Chondrocyte (in vitro differentiated cells): ENCODE data around the gene PTPRE. TPM values are rescaled to one million over a fixed set of nuclear protein-coding genes. Genes with fewer than 3 reads are reported as not detected.

Experiments used
- DNase-seq: peaks from one replicate; pipeline ENCODE4 v3.0.0; 2021; ENCODE audit warnings: mixed read lengths, low spot score
- H3K27ac Mint-ChIP-seq: one replicate; pipeline ENCODE4 v1.8.0; 2021; ENCODE audit warnings: mild to moderate bottlenecking, moderate library complexity, mixed read lengths; ENCODE audit not compliant: unreplicated experiment
- H3K27me3 Mint-ChIP-seq: 2 replicates; pipeline ENCODE4 v1.8.0; 2021; ENCODE audit warnings: low read depth, mixed read lengths
- H3K36me3 Mint-ChIP-seq: 2 replicates; pipeline ENCODE4 v1.8.0; 2021; ENCODE audit warnings: low read depth, mixed read lengths
- H3K4me1 Mint-ChIP-seq: 2 replicates; pipeline ENCODE4 v1.8.0; 2021; ENCODE audit warnings: low read depth, mild to moderate bottlenecking, mixed read lengths
- H3K4me3 Mint-ChIP-seq: one replicate; pipeline ENCODE4 v1.8.0; 2021; ENCODE audit warnings: mild to moderate bottlenecking, moderate library complexity, mixed read lengths; ENCODE audit not compliant: unreplicated experiment
- H3K9me3 Mint-ChIP-seq: 2 replicates; pipeline ENCODE4 v1.8.0; 2021; ENCODE audit warnings: low read depth, mixed read lengths
- total RNA-seq: library from RNA; stranded (reverse); gene quantifications from 3 replicates; pipeline ENCODE4 v1.2.1, GENCODE V29; 2021
- TF ChIP-seq, protein P1 (sequence below): fragments of 200-600 bp; sonication (generic); IDR thresholded peaks from 2 replicates; pipeline ENCODE4 v1.5.0; 2021; ENCODE audit warnings: antibody characterized with exemption, mild to moderate bottlenecking, moderate library complexity

Gene PTPRE
- total RNA-seq, 1 donor from 2014 or later, result 6.2 TPM

DNA sequence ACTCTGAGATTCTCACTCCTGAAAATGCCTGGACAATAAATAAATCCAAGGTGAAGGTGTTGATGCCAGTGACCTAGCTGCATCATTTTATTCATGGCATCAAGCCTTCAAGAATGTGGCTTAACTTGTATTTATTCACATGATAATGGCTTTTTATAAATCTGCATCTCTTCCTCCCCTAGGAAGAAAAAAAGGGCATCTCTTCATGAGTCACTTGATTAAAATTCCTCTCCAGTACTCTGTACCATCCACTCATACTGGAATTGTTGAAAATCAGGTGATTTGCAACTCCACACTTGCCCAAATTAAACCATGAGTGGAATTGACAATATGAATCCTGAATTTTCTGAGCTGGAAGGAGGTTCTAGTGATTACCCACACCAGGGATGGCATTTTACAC is 30.2 kb downstream of the PTPRE start:
- Mint-ChIP-seq H3K27ac (no peak overlapping the region), H3K4me1 (peaks cover 45% of the 10 kb centered on the region), H3K4me3 (no peak overlapping the region), H3K27me3 (no peaks in the 10 kb centered on the region), H3K9me3 (no peaks in the 10 kb centered on the region), H3K36me3 (peaks cover 2% of the 10 kb centered on the region)
- TF ChIP-seq, protein P1, sequence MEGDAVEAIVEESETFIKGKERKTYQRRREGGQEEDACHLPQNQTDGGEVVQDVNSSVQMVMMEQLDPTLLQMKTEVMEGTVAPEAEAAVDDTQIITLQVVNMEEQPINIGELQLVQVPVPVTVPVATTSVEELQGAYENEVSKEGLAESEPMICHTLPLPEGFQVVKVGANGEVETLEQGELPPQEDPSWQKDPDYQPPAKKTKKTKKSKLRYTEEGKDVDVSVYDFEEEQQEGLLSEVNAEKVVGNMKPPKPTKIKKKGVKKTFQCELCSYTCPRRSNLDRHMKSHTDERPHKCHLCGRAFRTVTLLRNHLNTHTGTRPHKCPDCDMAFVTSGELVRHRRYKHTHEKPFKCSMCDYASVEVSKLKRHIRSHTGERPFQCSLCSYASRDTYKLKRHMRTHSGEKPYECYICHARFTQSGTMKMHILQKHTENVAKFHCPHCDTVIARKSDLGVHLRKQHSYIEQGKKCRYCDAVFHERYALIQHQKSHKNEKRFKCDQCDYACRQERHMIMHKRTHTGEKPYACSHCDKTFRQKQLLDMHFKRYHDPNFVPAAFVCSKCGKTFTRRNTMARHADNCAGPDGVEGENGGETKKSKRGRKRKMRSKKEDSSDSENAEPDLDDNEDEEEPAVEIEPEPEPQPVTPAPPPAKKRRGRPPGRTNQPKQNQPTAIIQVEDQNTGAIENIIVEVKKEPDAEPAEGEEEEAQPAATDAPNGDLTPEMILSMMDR, result no peak
- no peak for DNase-seq

- Mint-ChIP-seq H3K4me3 (no peak overlapping the region), H3K27ac (peak overlapping the region; percentile 73), H3K9me3 (no peaks in the 10 kb centered on the region)
Observed at GRCh38 chr10:127937915-127938463, 31.1 kb downstream of the PTPRE start.

DNA sequence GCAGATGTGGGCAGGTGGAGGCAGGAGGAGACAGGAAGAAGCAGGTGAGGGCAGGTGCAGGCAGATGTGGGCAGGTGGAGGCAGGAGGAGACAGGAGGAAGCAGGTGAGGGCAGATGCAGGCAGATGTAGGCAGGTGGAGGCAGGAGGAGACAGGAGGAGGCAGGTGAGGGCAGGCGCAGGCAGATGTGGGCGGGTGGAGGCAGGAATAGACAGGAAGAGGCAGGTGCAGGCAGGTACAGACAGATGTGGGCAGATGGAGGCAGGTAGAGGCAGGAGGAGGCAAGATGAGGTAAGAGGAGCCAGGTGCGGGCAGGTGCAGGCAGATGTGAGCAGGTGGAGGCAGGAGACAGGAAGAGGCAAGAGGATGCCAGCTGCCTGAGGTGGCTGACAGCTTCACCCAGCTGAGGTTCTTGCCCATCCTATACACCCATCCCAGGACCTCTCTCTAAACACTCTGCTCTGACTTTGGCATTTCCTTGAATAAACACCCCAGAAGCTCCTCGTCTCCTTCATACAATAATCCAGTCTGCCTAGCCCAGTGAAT is 33.0 kb downstream of the PTPRE start:
- no peak for DNase-seq
- H3K36me3 Mint-ChIP-seq, result no peaks in the 10 kb centered on the region
- H3K9me3 Mint-ChIP-seq, result no peaks in the 10 kb centered on the region
- peak overlapping the region; percentile 86 for H3K27ac Mint-ChIP-seq
- H3K4me3 Mint-ChIP-seq, result no peak overlapping the region
- H3K27me3 Mint-ChIP-seq, result no peaks in the 10 kb centered on the region
- TF ChIP-seq, protein P1, result no peak
- peaks cover 62% of the 10 kb centered on the region for H3K4me1 Mint-ChIP-seq

More at GRCh38 chr10:127937915-127938463, 31.1 kb downstream of the PTPRE start:
- Mint-ChIP-seq H3K4me1 (peaks cover 53% of the 10 kb centered on the region), H3K27me3 (no peaks in the 10 kb centered on the region), H3K36me3 (peaks cover 2% of the 10 kb centered on the region)
- TF ChIP-seq, protein P1, result no peak
- no peak for DNase-seq

GRCh38 chr10:127940866-127941640 is 34.1 kb downstream of the PTPRE start:
- Mint-ChIP-seq H3K4me1 (peaks cover 62% of the 10 kb centered on the region), H3K9me3 (no peaks in the 10 kb centered on the region), H3K4me3 (no peak overlapping the region), H3K36me3 (no peaks in the 10 kb centered on the region), H3K27ac (no peak overlapping the region), H3K27me3 (no peaks in the 10 kb centered on the region)
- TF ChIP-seq, protein P1, result no peak
- DNase-seq, result no peak

DNA sequence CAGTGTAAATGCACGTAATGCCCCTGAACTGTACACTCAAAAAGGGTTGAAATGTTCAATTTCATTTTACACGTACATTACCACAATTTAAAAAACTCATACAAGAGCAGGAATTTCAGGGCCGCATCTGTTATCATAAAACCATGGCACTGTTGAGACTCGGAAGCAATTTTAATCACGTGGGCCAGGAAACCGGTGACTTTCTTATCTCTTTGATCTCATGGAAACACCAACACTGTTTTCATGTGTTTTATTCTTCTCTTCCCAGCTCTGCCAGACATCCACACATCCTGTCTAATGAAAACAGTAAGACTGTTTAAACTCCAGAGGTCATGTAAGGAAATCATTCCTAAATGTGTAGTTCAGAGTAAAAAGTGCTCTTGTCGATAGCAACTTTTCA is 35.9 kb downstream of the PTPRE start:
- Mint-ChIP-seq H3K36me3 (no peaks in the 10 kb centered on the region), H3K9me3 (no peaks in the 10 kb centered on the region), H3K27ac (peak overlapping the region; percentile 46), H3K4me1 (peaks cover 54% of the 10 kb centered on the region), H3K4me3 (no peak overlapping the region), H3K27me3 (no peaks in the 10 kb centered on the region)
- TF ChIP-seq, protein P1, result no peak
- no peak for DNase-seq
